Thyroid gland (tissue), 4 donors: Measurements from ENCODE around the gene DAZL. TPM values are rescaled to one million over a fixed set of nuclear protein-coding genes. Genes with fewer than 3 reads are reported as not detected.

ENCODE experiments used
- DNase-seq, 2 donors: peaks; one replicate each; pipeline ENCODE4 v3.0.0-alpha.2; 2019
- H3K27ac ChIP-seq, 3 donors: fragments of 200-600 bp; sonication (generic); 1 replicate in 2 of 3; 2 replicates in 1 of 3; pipeline ENCODE4 v1.5.1; 2016 to 2019; ENCODE audit warnings: mild to moderate bottlenecking in 1 of 3, moderate library complexity in 1 of 3
- H3K27me3 ChIP-seq: fragments of 200-600 bp; sonication (generic); one replicate; pipeline ENCODE4 v1.5.1; 2019
- H3K36me3 ChIP-seq, 2 donors: fragments of 200-600 bp; sonication (generic); one replicate each; pipeline ENCODE4 v1.5.1; 2016 to 2019
- H3K4me1 ChIP-seq, 2 donors: fragments of 200-600 bp; sonication (generic); one replicate each; pipeline ENCODE4 v1.5.1; 2017 to 2019
- H3K4me3 ChIP-seq, 3 donors: fragments of 200-600 bp; sonication (generic); replicated peaks in 1 of 3; 1 replicate in 2 of 3; 2 replicates in 1 of 3; pipeline ENCODE4 v1.5.1; 2016; ENCODE audit warnings: mild to moderate bottlenecking in 1 of 3
- H3K9me3 ChIP-seq: fragments of 200-600 bp; sonication (generic); one replicate; pipeline ENCODE4 v1.5.1; 2017
- CTCF ChIP-seq, 6 experiments: fragments of 200-600 bp in 3 of 6; fragments of 450-650 bp in 3 of 6; sonication (generic) in 3 of 6; IDR thresholded peaks; one replicate each; pipeline ENCODE4 v1.5.1; 2016 to 2019; ENCODE audit warnings: antibody characterized with exemption in 6 of 6, mild to moderate bottlenecking in 2 of 6, inconsistent platforms in 1 of 6, moderate library complexity in 1 of 6
- POLR2A ChIP-seq, 2 donors: fragments of 450-650 bp; IDR thresholded peaks; one replicate each; pipeline ENCODE4 v1.6.1; 2017; ENCODE audit warnings: antibody characterized with exemption in 2 of 2, mild to moderate bottlenecking in 2 of 2, moderate library complexity in 1 of 2
- WGBS, 2 donors: methylation state at CpG; one replicate each; pipeline ENCODE4 v1.1.5; 2017; 5-methylcytosine and 5-hydroxymethylcytosine counted together
- intact Hi-C: fragments of 100-400 bp; cut with DNase I; formaldehyde crosslinking; loops from one replicate; pipeline ENCODE4 v1.15.1; 2023
- total RNA-seq, 4 donors: library from RNA; depleted of rRNA; stranded (reverse); fragments of >200 nt; gene quantifications; one replicate each; pipeline ENCODE4 v1.2.3, GENCODE V29; 2016

Gene DAZL
- total RNA-seq, 4 donors from 2014 or later = 0.27 TPM; not detected in 3

- Histone ChIP-seq H3K27ac (no peak overlapping the region), H3K36me3 (no peaks in the 10 kb centered on the region), H3K4me3 (no peak overlapping the region), H3K27me3 (no peaks in the 10 kb centered on the region), H3K4me1 (no peaks in the 10 kb centered on the region), H3K9me3 (no peaks in the 10 kb centered on the region)
- TF ChIP-seq POLR2A (IDR thresholded peaks at IDR 0.05) (no peak), CTCF (IDR thresholded peaks at IDR 0.05) (peak; percentile 52 to 84 (median 79))
- DNase-seq = peak; percentile 79 to 86
- intact Hi-C loops = loop anchor here (5.0 to 10.0 kb wide), 3 partner anchors 431 to 814 kb away; no protein-coding TSS in a partner anchor
- WGBS, 2 donors = 10 to 18% methylated on average over 7 of the region's 7 CpGs
Observed at GRCh38 chr3:16600780-16601536, 4.3 kb downstream of the DAZL start.

GRCh38 chr3:16599694-16600093 is 5.5 kb downstream of the DAZL start:
- Histone ChIP-seq H3K27ac (no peak overlapping the region), H3K4me1 (no peaks in the 10 kb centered on the region), H3K36me3 (no peaks in the 10 kb centered on the region), H3K4me3 (no peak overlapping the region), H3K9me3 (no peaks in the 10 kb centered on the region), H3K27me3 (no peaks in the 10 kb centered on the region)
- TF ChIP-seq CTCF (IDR thresholded peaks at IDR 0.05) (no peak), POLR2A (IDR thresholded peaks at IDR 0.05) (no peak)
- WGBS, 2 donors = 44 to 76% methylated on average over 3 of the region's 3 CpGs
- DNase-seq = no peak
- intact Hi-C loops = loop anchor here (5.0 to 10.0 kb wide), 3 partner anchors 433 to 815 kb away; no protein-coding TSS in a partner anchor

GRCh38 chr3:16596352-16597032 is 8.7 kb downstream of the DAZL start:
- Histone ChIP-seq H3K27ac (no peak overlapping the region), H3K9me3 (no peaks in the 10 kb centered on the region), H3K27me3 (no peaks in the 10 kb centered on the region), H3K36me3 (no peaks in the 10 kb centered on the region), H3K4me3 (no peak overlapping the region), H3K4me1 (no peaks in the 10 kb centered on the region)
- 88 to 90% methylated on average over 5 of the region's 5 CpGs for WGBS, 2 donors
- DNase-seq = no peak
- intact Hi-C loops = no loop called here
- TF ChIP-seq CTCF (IDR thresholded peaks at IDR 0.05) = no peak
- no peak for TF ChIP-seq POLR2A (IDR thresholded peaks at IDR 0.05)

GRCh38 chr3:16595778-16596177 is 9.4 kb downstream of the DAZL start:
- no peak overlapping the region for H3K27ac ChIP-seq
- intact Hi-C loops = no loop called here
- no peak for DNase-seq
- H3K27me3 ChIP-seq = no peaks in the 10 kb centered on the region
- H3K4me1 ChIP-seq = no peaks in the 10 kb centered on the region
- no peak for TF ChIP-seq POLR2A (IDR thresholded peaks at IDR 0.05)
- TF ChIP-seq CTCF (IDR thresholded peaks at IDR 0.05) = no peak
- no peaks in the 10 kb centered on the region for H3K36me3 ChIP-seq
- H3K4me3 ChIP-seq = no peak overlapping the region
- H3K9me3 ChIP-seq = no peaks in the 10 kb centered on the region
- 86 to 90% methylated on average over 3 of the region's 3 CpGs for WGBS, 2 donors
